Right lobe of liver (tissue), 4 donors: ENCODE measurements around the gene OXCT2.

Experiments used
- CTCF ChIP-seq, 4 donors: fragments of 200-600 bp in 3 of 4; fragments of 450-650 bp in 1 of 4; IDR thresholded peaks; one replicate each; pipeline versions ENCODE4 v1.5.1 to v1.8.0; 2016 to 2022; ENCODE audit warnings: antibody characterized with exemption in 4 of 4, mild to moderate bottlenecking in 2 of 4
- POLR2A ChIP-seq: fragments of 450-650 bp; IDR thresholded peaks from one replicate; pipeline ENCODE4 v1.6.1; 2017; ENCODE audit warnings: antibody characterized with exemption, mild to moderate bottlenecking
- donor health status: DM: no; HTN: no; CAD: no.
- donor health status: DM: no; HTN: no; CAD: no.
- donor health status: DM: no; HTN: yes; CAD: no.

DNA sequence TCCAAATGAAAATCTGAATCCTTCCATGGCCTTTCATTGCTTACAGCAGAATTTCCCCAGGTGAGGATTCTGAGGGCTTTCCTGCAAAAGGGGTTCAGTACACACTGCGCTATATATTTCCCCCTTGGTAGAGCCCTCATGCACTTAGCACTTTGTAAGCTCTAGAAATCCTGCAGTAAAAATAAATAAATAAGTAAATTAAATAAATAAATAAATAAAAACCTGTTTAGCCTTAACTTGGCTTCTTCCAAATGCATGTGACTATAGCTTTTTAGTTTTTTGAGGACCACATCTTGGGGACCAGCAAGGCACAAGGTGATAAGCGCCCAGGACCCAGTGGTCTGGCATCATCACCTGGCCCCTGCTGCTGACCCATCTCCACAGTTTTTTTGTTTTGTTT is 20.7 kb upstream of the OXCT2 start:
- TF ChIP-seq CTCF (IDR thresholded peaks at IDR 0.05) (no peak), POLR2A (no peak)
